ENCODE measurements around the gene PIK3R1. TPM values are rescaled to one million over a fixed set of nuclear protein-coding genes. Genes with fewer than 3 reads are reported as not detected.
A peak's percentile ranks its signal among the peaks of the same experiment; 100 is the strongest.

The PIK3R1 gene
- total and polyA plus RNA-seq, 4 donors = 73.3 to 123 (median 88.3) TPM

GRCh38 chr5:68273717-68274409 lies 58.3 kb downstream of the PIK3R1 start:
- H3K4me3 ChIP-seq (ENCODE audit: low read depth, low read length) = no peak overlapping the region
- H3K27ac ChIP-seq (ENCODE audit: low read depth, low read length) = no peak overlapping the region
- no peaks in the 10 kb centered on the region for H3K9me3 ChIP-seq (ENCODE audit: control insufficient read depth, insufficient read depth, low read length)
- H3K27me3 ChIP-seq (ENCODE audit: control insufficient read depth, insufficient read depth, low read length) = no peaks in the 10 kb centered on the region
- no peaks in the 10 kb centered on the region for H3K36me3 ChIP-seq (ENCODE audit: control insufficient read depth, insufficient read depth, low read length)
- H3K4me1 ChIP-seq (ENCODE audit: control insufficient read depth, insufficient read depth, low read length) = no peaks in the 10 kb centered on the region
- WGBS (ENCODE audit: insufficient coverage) = 100% methylated on average over 1 of the region's 3 CpGs
- no peak for DNase-seq (ENCODE audit: low read depth in 4 of 6, low spot score in 6 of 6)

DNA sequence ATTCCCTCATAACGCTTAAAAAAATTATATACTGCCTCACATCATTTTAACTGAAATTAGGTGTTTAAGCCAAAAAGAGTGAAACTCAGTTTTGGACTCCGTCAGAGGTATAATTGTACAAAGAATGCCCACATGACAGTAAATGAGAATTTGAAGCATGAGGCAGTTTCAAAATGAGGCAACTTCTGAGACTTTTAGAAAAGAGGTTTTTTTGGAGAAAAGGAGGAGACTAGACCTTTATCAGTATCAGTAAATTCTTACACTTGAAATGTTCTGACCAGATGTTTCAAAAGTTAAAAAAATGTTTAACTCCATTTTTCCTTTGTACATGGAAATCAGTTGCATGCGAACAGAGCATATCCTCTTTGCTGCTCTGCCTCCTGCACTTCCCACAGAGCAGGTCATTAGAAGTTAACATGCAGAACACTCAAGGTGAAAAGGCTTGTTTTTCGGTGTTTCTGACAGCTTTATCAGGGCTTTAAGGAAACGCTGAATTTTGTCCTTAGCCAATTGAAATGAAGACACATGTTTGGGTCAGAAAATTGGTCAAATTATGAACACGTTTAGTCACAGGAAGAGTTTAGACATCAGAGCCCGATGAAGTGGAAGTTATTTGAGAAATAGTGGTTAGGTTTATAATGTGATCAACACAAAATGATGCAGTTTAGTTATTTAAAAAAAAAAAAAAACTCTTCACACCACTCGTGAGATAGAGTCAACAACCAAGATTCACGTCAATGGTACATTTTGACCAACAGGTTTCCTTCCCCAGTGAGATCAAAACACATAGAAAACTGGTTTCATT lies 59.5 kb downstream of the PIK3R1 start:
- no peak for DNase-seq (ENCODE audit: low read depth in 4 of 6, low spot score in 6 of 6)
- Histone ChIP-seq H3K27ac (ENCODE audit: low read depth, low read length) (no peak overlapping the region), H3K4me1 (ENCODE audit: control insufficient read depth, insufficient read depth, low read length) (no peaks in the 10 kb centered on the region), H3K4me3 (ENCODE audit: low read depth, low read length) (no peak overlapping the region), H3K9me3 (ENCODE audit: control insufficient read depth, insufficient read depth, low read length) (no peaks in the 10 kb centered on the region), H3K36me3 (ENCODE audit: control insufficient read depth, insufficient read depth, low read length) (peaks cover 6% of the 10 kb centered on the region), H3K27me3 (ENCODE audit: control insufficient read depth, insufficient read depth, low read length) (no peaks in the 10 kb centered on the region)
- WGBS (ENCODE audit: insufficient coverage) = 70% methylated on average over 4 of the region's 9 CpGs

DNA sequence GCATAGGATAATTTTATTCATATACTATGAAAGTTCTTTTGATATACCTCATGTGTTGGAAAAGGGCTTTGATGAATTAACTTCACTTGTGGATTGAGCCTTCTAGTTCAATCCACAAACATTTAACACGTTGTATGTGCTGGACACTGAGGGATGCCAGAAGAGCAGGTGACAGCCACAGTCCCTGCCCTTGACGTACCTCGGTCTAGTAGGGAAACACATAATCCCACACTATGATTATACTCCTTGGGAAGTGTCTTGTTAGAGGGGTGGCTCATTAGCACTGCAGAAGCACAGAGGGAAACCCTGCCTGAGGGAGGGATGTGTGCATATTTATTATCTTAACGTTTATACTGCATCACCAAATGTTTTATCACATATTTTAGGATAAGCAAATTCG lies 61.2 kb downstream of the PIK3R1 start:
- no peak for DNase-seq (ENCODE audit: low read depth in 4 of 6, low spot score in 6 of 6)
- WGBS (ENCODE audit: insufficient coverage) = no CpG with 5 or more reads among the region's 5 CpGs
- no peak overlapping the region for H3K4me3 ChIP-seq (ENCODE audit: low read depth, low read length)
- H3K27ac ChIP-seq (ENCODE audit: low read depth, low read length) = no peak overlapping the region
- H3K27me3 ChIP-seq (ENCODE audit: control insufficient read depth, insufficient read depth, low read length) = no peaks in the 10 kb centered on the region
- no peaks in the 10 kb centered on the region for H3K9me3 ChIP-seq (ENCODE audit: control insufficient read depth, insufficient read depth, low read length)
- peaks cover 9% of the 10 kb centered on the region for H3K36me3 ChIP-seq (ENCODE audit: control insufficient read depth, insufficient read depth, low read length)
- H3K4me1 ChIP-seq (ENCODE audit: control insufficient read depth, insufficient read depth, low read length) = no peaks in the 10 kb centered on the region

- WGBS (ENCODE audit: insufficient coverage) = no CpG with 5 or more reads among the region's 5 CpGs
- Histone ChIP-seq H3K4me3 (ENCODE audit: low read depth, low read length) (no peak overlapping the region), H3K36me3 (ENCODE audit: control insufficient read depth, insufficient read depth, low read length) (peaks cover 13% of the 10 kb centered on the region), H3K27ac (ENCODE audit: low read depth, low read length) (no peak overlapping the region), H3K9me3 (ENCODE audit: control insufficient read depth, insufficient read depth, low read length) (no peaks in the 10 kb centered on the region), H3K27me3 (ENCODE audit: control insufficient read depth, insufficient read depth, low read length) (no peaks in the 10 kb centered on the region), H3K4me1 (ENCODE audit: control insufficient read depth, insufficient read depth, low read length) (no peaks in the 10 kb centered on the region)
- DNase-seq (ENCODE audit: low read depth in 4 of 6, low spot score in 6 of 6) = no peak
These were observed 61.9 kb downstream of the PIK3R1 start for GRCh38 chr5:68277431-68277830.

DNA sequence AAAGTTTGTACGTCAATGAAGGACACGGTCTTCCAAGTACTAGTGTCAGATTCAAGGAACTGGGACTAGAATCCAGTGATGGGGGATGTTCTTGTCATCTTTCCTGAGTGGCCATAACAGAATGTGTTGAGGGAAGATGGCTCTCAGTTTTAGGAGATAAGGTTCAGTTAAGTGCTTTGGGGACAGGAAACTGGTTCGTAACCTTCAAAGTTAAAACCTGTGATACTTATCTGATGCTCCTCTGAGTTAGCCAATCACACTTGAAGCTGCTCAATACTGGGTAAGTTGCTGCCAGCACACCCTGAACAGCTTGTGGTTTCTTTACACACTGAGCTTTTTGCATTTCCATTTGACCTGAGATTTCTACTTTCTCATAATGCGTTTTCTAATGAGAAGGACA lies 64.4 kb downstream of the PIK3R1 start:
- 98% methylated on average over 3 of the region's 4 CpGs for WGBS (ENCODE audit: insufficient coverage)
- no peaks in the 10 kb centered on the region for H3K27me3 ChIP-seq (ENCODE audit: control insufficient read depth, insufficient read depth, low read length)
- H3K4me3 ChIP-seq (ENCODE audit: low read depth, low read length) = no peak overlapping the region
- peaks cover 13% of the 10 kb centered on the region for H3K36me3 ChIP-seq (ENCODE audit: control insufficient read depth, insufficient read depth, low read length)
- H3K27ac ChIP-seq (ENCODE audit: low read depth, low read length) = no peak overlapping the region
- H3K9me3 ChIP-seq (ENCODE audit: control insufficient read depth, insufficient read depth, low read length) = no peaks in the 10 kb centered on the region
- no peak for DNase-seq (ENCODE audit: low read depth in 4 of 6, low spot score in 6 of 6)
- peaks cover 5% of the 10 kb centered on the region for H3K4me1 ChIP-seq (ENCODE audit: control insufficient read depth, insufficient read depth, low read length)

- peaks cover 5% of the 10 kb centered on the region for H3K4me1 ChIP-seq (ENCODE audit: control insufficient read depth, insufficient read depth, low read length)
- no peak for DNase-seq (ENCODE audit: low read depth in 4 of 6, low spot score in 6 of 6)
- no peaks in the 10 kb centered on the region for H3K27me3 ChIP-seq (ENCODE audit: control insufficient read depth, insufficient read depth, low read length)
- 100% methylated on average over 4 of the region's 4 CpGs for WGBS (ENCODE audit: insufficient coverage)
- H3K4me3 ChIP-seq (ENCODE audit: low read depth, low read length) = no peak overlapping the region
- peaks cover 13% of the 10 kb centered on the region for H3K36me3 ChIP-seq (ENCODE audit: control insufficient read depth, insufficient read depth, low read length)
- H3K9me3 ChIP-seq (ENCODE audit: control insufficient read depth, insufficient read depth, low read length) = no peaks in the 10 kb centered on the region
- H3K27ac ChIP-seq (ENCODE audit: low read depth, low read length) = no peak overlapping the region
These were observed 66.4 kb downstream of the PIK3R1 start for GRCh38 chr5:68282001-68282400.

- Histone ChIP-seq H3K4me1 (ENCODE audit: control insufficient read depth, insufficient read depth, low read length) (peaks cover 14% of the 10 kb centered on the region), H3K36me3 (ENCODE audit: control insufficient read depth, insufficient read depth, low read length) (peaks cover 13% of the 10 kb centered on the region), H3K4me3 (ENCODE audit: low read depth, low read length) (no peak overlapping the region), H3K27ac (ENCODE audit: low read depth, low read length) (no peak overlapping the region), H3K9me3 (ENCODE audit: control insufficient read depth, insufficient read depth, low read length) (no peaks in the 10 kb centered on the region), H3K27me3 (ENCODE audit: control insufficient read depth, insufficient read depth, low read length) (no peaks in the 10 kb centered on the region)
- whole genome bisulfite sequencing (ENCODE audit: insufficient coverage) = 100% methylated on average over 2 of the region's 4 CpGs
- no peak for DNase-seq (ENCODE audit: low read depth in 4 of 6, low spot score in 6 of 6)
These were observed 68.2 kb downstream of the PIK3R1 start for GRCh38 chr5:68283766-68284165.

DNA sequence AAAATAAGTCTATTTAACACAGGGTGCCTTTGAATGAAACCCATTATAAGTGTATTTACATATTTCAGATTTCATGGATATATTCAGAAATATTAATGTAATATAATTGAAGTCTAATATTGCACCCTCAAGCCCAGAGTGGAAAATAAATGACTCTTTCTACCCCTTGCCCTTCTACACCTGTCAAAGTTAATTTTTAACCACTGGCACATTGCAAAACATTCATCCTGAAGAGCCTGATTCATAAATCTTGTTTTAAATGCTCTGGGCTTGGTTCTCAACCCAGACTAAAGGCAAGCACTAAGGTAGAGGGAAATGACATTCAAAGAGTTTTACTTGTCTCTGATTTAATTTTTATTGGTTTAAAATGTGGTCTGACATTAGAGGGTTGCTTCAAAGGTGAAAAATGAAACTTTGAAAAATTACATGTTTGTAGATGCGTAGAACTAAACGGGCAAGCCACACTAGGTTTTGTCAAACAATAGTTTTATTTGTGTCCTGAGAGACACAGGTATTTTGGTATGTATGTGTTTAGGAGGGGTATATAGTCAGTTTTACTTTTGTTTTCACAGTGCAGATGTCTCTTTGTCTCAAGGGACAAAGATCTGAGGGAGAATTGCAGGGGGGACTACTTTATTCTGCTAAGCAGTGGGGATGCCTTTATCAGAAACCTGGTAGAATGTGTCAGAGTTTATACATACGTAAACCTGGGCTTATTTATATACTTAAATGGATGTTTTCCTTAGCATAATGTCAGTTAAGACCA lies 69.7 kb downstream of the PIK3R1 start:
- Histone ChIP-seq H3K36me3 (ENCODE audit: control insufficient read depth, insufficient read depth, low read length) (peaks cover 6% of the 10 kb centered on the region), H3K4me3 (ENCODE audit: low read depth, low read length) (no peak overlapping the region), H3K27ac (ENCODE audit: low read depth, low read length) (no peak overlapping the region), H3K4me1 (ENCODE audit: control insufficient read depth, insufficient read depth, low read length) (peaks cover 18% of the 10 kb centered on the region), H3K27me3 (ENCODE audit: control insufficient read depth, insufficient read depth, low read length) (no peaks in the 10 kb centered on the region), H3K9me3 (ENCODE audit: control insufficient read depth, insufficient read depth, low read length) (no peaks in the 10 kb centered on the region)
- no peak for DNase-seq (ENCODE audit: low read depth in 4 of 6, low spot score in 6 of 6)
- 75% methylated on average over 2 of the region's 3 CpGs for WGBS (ENCODE audit: insufficient coverage)

- peak overlapping the region; percentile 10 for H3K27ac ChIP-seq (ENCODE audit: low read depth, low read length)
- no peak overlapping the region for H3K4me3 ChIP-seq (ENCODE audit: low read depth, low read length)
- peaks cover 18% of the 10 kb centered on the region for H3K4me1 ChIP-seq (ENCODE audit: control insufficient read depth, insufficient read depth, low read length)
- peak in 5 of 6 donors; percentile 53 to 93 (median 66) for DNase-seq (ENCODE audit: low read depth in 4 of 6, low spot score in 6 of 6)
- no peaks in the 10 kb centered on the region for H3K27me3 ChIP-seq (ENCODE audit: control insufficient read depth, insufficient read depth, low read length)
- no peaks in the 10 kb centered on the region for H3K9me3 ChIP-seq (ENCODE audit: control insufficient read depth, insufficient read depth, low read length)
- H3K36me3 ChIP-seq (ENCODE audit: control insufficient read depth, insufficient read depth, low read length) = peaks cover 6% of the 10 kb centered on the region
- WGBS (ENCODE audit: insufficient coverage) = no CpG with 5 or more reads among the region's 4 CpGs
These were observed 70.5 kb downstream of the PIK3R1 start for GRCh38 chr5:68285851-68286611.

All from spinal cord (tissue), 10 donors.